Glutamatergic neuron (in vitro differentiated cells): ENCODE data around the gene SYNPR. TPM values are rescaled to one million over a fixed set of nuclear protein-coding genes. Genes with fewer than 3 reads are reported as not detected.

Source experiments
- DNase-seq: peaks from one replicate; pipeline ENCODE4 v3.0.0; 2022
- H3K27ac Mint-ChIP-seq: one replicate; pipeline ENCODE4 v1.8.0; 2020; ENCODE audit warnings: mild to moderate bottlenecking, mixed read lengths, inconsistent platforms; ENCODE audit not compliant: unreplicated experiment
- H3K27me3 Mint-ChIP-seq: one replicate; pipeline ENCODE4 v1.8.0; 2020; ENCODE audit warnings: mild to moderate bottlenecking, moderate library complexity, mixed read lengths, inconsistent platforms; ENCODE audit not compliant: unreplicated experiment
- H3K36me3 Mint-ChIP-seq: one replicate; pipeline ENCODE4 v1.8.0; 2020; ENCODE audit warnings: mild to moderate bottlenecking, mixed read lengths, inconsistent platforms; ENCODE audit not compliant: unreplicated experiment
- H3K4me1 Mint-ChIP-seq: one replicate; pipeline ENCODE4 v1.8.0; 2020; ENCODE audit warnings: mild to moderate bottlenecking, low read depth, mixed read lengths, inconsistent platforms; ENCODE audit not compliant: unreplicated experiment
- H3K4me3 Mint-ChIP-seq: one replicate; pipeline ENCODE4 v1.8.0; 2020; ENCODE audit warnings: mild to moderate bottlenecking, mixed read lengths, inconsistent platforms; ENCODE audit not compliant: unreplicated experiment
- H3K9me3 Mint-ChIP-seq: one replicate; pipeline ENCODE4 v1.8.0; 2020; ENCODE audit warnings: mild to moderate bottlenecking, moderate library complexity, mixed read lengths, inconsistent platforms; ENCODE audit not compliant: unreplicated experiment
- total RNA-seq: library from RNA; stranded (reverse); fragmentation: NEBNext Ultra II Directional; extraction: Animal tissue kit (Norgen Biotek cat#: 25700); gene quantifications from one replicate; pipeline ENCODE4 v1.2.1, GENCODE V29; 2021; ENCODE audit not compliant: unreplicated experiment
- TF ChIP-seq, protein P1 (sequence below): fragments of 200-600 bp; sonication (generic); IDR thresholded peaks from one replicate; pipeline ENCODE4 v1.5.0; 2021; ENCODE audit not compliant: partially characterized antibody, unreplicated experiment

Gene SYNPR
- total RNA-seq, 1 donor from 2014 or later, result 6.1 TPM

DNA sequence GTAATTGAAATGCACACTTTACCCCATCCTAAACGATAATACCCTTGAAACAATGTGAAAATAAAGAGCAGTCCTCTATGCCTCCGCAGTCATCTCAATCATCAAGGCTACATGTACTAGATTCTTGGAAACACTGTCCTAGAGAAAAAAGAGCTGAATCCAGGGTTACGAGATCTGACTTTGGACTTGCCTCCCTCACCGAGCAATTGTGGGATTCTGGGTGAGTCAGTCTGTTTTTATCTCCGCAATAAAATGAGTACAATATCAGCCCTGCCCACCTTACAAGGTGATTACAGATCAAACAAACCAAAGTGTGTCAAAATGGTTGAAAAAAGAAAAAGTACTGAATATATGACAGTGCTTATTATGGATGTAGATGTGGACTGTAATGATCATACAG is 222.1 kb downstream of the SYNPR start:
- no peaks in the 10 kb centered on the region for H3K4me1 Mint-ChIP-seq
- no peaks in the 10 kb centered on the region for H3K9me3 Mint-ChIP-seq
- DNase-seq, result no peak
- TF ChIP-seq, protein P1, sequence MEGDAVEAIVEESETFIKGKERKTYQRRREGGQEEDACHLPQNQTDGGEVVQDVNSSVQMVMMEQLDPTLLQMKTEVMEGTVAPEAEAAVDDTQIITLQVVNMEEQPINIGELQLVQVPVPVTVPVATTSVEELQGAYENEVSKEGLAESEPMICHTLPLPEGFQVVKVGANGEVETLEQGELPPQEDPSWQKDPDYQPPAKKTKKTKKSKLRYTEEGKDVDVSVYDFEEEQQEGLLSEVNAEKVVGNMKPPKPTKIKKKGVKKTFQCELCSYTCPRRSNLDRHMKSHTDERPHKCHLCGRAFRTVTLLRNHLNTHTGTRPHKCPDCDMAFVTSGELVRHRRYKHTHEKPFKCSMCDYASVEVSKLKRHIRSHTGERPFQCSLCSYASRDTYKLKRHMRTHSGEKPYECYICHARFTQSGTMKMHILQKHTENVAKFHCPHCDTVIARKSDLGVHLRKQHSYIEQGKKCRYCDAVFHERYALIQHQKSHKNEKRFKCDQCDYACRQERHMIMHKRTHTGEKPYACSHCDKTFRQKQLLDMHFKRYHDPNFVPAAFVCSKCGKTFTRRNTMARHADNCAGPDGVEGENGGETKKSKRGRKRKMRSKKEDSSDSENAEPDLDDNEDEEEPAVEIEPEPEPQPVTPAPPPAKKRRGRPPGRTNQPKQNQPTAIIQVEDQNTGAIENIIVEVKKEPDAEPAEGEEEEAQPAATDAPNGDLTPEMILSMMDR, result no peak
- no peaks in the 10 kb centered on the region for H3K36me3 Mint-ChIP-seq
- no peak overlapping the region for H3K4me3 Mint-ChIP-seq
- no peak overlapping the region for H3K27ac Mint-ChIP-seq
- no peaks in the 10 kb centered on the region for H3K27me3 Mint-ChIP-seq

DNA sequence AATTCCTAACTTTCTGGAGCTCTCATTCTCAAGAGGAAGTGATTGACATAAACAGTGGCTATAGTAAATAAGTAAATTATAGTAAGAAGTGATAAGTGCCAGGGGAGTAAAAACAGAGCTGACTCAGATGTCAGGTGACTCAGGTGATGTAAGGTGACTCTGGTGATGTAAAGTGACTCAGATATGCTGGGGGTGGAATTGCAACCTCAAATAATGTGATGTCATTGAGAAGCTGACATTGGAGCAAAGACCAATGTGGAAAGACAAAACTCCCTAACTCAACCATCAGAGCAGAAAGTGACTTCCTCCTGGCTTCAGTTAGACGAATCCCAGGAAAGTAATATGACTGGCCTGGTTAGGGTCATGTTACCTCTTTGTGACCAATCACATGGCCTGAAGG is 230.2 kb downstream of the SYNPR start:
- Mint-ChIP-seq H3K9me3 (no peaks in the 10 kb centered on the region), H3K36me3 (no peaks in the 10 kb centered on the region), H3K27me3 (no peaks in the 10 kb centered on the region), H3K27ac (no peak overlapping the region), H3K4me1 (no peaks in the 10 kb centered on the region), H3K4me3 (no peak overlapping the region)
- TF ChIP-seq, protein P1, result no peak
- no peak for DNase-seq

DNA sequence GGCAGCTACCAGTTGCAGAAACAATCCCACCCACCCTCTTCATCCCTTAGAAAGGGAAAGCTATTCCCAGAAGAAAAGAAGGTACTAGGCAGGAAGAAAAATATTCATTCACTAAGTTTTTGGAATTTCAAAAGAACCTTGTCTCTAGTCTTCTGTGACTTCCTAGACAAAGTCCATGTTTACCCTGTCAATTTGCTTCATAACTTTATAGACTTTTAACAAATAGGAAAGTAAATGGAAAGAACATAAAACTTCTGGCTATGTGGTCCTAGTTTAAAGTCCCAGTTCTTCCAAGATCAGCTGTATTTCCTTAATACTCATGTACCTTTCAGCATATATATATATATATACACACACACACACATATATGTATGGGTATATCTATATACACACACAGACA is 230.7 kb downstream of the SYNPR start:
- no peaks in the 10 kb centered on the region for H3K36me3 Mint-ChIP-seq
- H3K4me1 Mint-ChIP-seq, result no peaks in the 10 kb centered on the region
- no peaks in the 10 kb centered on the region for H3K27me3 Mint-ChIP-seq
- H3K9me3 Mint-ChIP-seq, result no peaks in the 10 kb centered on the region
- H3K4me3 Mint-ChIP-seq, result no peak overlapping the region
- H3K27ac Mint-ChIP-seq, result no peak overlapping the region
- TF ChIP-seq, protein P1, result no peak
- no peak for DNase-seq

DNA sequence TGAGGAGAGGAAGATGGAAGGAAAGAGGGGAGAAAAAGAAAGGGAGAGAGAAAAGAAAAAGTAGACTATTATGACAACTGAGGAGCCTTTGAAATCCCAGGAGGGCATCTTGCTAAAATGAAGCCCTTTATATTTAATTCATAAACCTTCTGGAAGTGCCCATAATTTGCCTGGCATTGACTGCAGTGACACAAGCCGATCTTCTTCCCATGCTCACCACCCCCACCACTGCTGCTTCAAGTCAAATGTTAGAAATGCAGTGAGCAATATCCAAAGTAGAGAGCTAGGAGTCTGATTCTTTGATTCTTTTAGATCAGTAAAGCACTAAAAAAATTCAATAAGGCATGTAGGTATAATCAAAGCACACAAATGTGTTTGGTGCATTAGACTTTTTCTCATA is 235.7 kb downstream of the SYNPR start:
- TF ChIP-seq, protein P1, result no peak
- H3K27ac Mint-ChIP-seq, result no peak overlapping the region
- no peak for DNase-seq
- no peaks in the 10 kb centered on the region for H3K4me1 Mint-ChIP-seq
- H3K36me3 Mint-ChIP-seq, result no peaks in the 10 kb centered on the region
- H3K9me3 Mint-ChIP-seq, result no peaks in the 10 kb centered on the region
- H3K4me3 Mint-ChIP-seq, result no peak overlapping the region
- no peaks in the 10 kb centered on the region for H3K27me3 Mint-ChIP-seq

DNA sequence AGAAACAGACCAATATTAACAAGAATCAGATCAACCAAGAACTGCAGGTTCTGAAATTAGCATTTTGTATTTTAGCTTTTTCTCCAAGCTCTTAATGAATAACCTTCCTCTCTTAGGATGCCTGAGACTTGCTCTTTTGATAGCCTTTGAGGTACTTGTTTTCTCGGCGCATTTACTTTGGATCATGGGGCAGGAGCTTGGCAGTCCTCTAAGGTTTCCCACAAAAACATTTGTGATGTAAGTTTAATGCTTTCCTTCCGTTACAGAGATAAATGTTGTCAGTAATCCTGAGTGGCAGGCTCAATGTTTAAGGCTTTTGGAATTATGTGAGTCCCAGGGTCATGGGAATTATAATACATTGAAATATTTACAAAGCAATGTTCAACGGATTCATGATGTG is 236.6 kb downstream of the SYNPR start:
- Mint-ChIP-seq H3K9me3 (no peaks in the 10 kb centered on the region), H3K27me3 (no peaks in the 10 kb centered on the region), H3K27ac (no peak overlapping the region), H3K4me3 (no peak overlapping the region), H3K36me3 (no peaks in the 10 kb centered on the region), H3K4me1 (no peaks in the 10 kb centered on the region)
- TF ChIP-seq, protein P1, result no peak
- no peak for DNase-seq
